Right atrium auricular region (tissue), 2 donors: ENCODE measurements around the gene TTC39A. TPM values are rescaled to one million over a fixed set of nuclear protein-coding genes. Genes with fewer than 3 reads are reported as not detected.
A peak's percentile ranks its signal among the peaks of the same experiment; 100 is the strongest.

ENCODE experiments used
- DNase-seq: peaks from one replicate; pipeline ENCODE4 v3.0.0-alpha.2; 2019; ENCODE audit warnings: low spot score
- H3K27ac ChIP-seq, 2 donors: fragments of 200-600 bp; sonication (generic); 1 replicate in 1 of 2; 2 replicates in 1 of 2; pipeline ENCODE4 v1.5.1; 2016 to 2019
- H3K27me3 ChIP-seq, 2 donors: fragments of 200-600 bp; sonication (generic); one replicate each; pipeline versions ENCODE4 v1.5.1 to v1.6.0; 2017 to 2019
- H3K36me3 ChIP-seq: fragments of 200-600 bp; sonication (generic); one replicate; pipeline ENCODE4 v1.5.1; 2016
- H3K4me1 ChIP-seq, 2 donors: fragments of 200-600 bp; sonication (generic); one replicate each; pipeline versions ENCODE4 v1.5.1 to v1.6.0; 2017 to 2019
- H3K4me3 ChIP-seq, 2 donors: fragments of 200-600 bp; sonication (generic); 1 replicate in 1 of 2; 2 replicates in 1 of 2; pipeline ENCODE4 v1.5.1; 2017 to 2019; ENCODE audit warnings: mild to moderate bottlenecking in 1 of 2, moderate library complexity in 1 of 2
- H3K9me3 ChIP-seq, 2 donors: fragments of 200-600 bp; sonication (generic); one replicate each; pipeline ENCODE4 v1.5.1; 2019
- total RNA-seq, 2 donors: library from RNA; depleted of rRNA; stranded (reverse); fragments of >200 nt; gene quantifications; one replicate each; pipeline ENCODE4 v1.1.0, GENCODE V29; 2016
- TF ChIP-seq, protein P1 (sequence below), 2 donors: fragments of 200-600 bp; sonication (generic); IDR thresholded peaks; one replicate each; pipeline ENCODE4 v1.5.1; 2019; ENCODE audit warnings: antibody characterized with exemption in 2 of 2

Gene TTC39A
- total RNA-seq, 2 donors from 2014 or later: 14.9 to 33.7 TPM

DNA sequence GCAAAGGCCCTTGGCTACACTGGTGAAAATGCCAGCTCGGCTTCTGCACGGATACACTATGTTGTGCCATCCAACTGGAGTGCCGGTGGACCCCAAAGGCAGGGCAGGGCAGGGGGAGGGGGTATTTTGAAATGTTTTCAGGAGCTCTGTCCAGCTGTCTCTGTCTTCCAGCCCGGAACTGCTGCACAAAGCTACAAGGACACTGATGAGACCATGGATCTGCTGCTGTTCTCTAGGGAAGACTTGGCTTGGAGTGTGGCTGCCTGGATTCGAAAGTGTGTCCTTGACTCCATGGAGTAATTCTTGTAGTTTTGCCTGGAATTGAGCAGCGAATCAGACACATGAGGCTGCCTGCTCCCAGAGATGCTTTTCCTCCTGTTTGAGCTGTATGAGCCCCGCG lies 42.4 kb downstream of the TTC39A start:
- no peak for DNase-seq
- H3K27me3 ChIP-seq: no peaks in the 10 kb centered on the region
- H3K4me1 ChIP-seq: peaks cover 0 to 13% of the 10 kb centered on the region in 2 donors
- H3K27ac ChIP-seq: no peak overlapping the region
- no peaks in the 10 kb centered on the region for H3K36me3 ChIP-seq
- TF ChIP-seq, protein P1, sequence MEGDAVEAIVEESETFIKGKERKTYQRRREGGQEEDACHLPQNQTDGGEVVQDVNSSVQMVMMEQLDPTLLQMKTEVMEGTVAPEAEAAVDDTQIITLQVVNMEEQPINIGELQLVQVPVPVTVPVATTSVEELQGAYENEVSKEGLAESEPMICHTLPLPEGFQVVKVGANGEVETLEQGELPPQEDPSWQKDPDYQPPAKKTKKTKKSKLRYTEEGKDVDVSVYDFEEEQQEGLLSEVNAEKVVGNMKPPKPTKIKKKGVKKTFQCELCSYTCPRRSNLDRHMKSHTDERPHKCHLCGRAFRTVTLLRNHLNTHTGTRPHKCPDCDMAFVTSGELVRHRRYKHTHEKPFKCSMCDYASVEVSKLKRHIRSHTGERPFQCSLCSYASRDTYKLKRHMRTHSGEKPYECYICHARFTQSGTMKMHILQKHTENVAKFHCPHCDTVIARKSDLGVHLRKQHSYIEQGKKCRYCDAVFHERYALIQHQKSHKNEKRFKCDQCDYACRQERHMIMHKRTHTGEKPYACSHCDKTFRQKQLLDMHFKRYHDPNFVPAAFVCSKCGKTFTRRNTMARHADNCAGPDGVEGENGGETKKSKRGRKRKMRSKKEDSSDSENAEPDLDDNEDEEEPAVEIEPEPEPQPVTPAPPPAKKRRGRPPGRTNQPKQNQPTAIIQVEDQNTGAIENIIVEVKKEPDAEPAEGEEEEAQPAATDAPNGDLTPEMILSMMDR (IDR thresholded peaks at IDR 0.05): no peak
- no peak overlapping the region for H3K4me3 ChIP-seq
- no peaks in the 10 kb centered on the region for H3K9me3 ChIP-seq

DNA sequence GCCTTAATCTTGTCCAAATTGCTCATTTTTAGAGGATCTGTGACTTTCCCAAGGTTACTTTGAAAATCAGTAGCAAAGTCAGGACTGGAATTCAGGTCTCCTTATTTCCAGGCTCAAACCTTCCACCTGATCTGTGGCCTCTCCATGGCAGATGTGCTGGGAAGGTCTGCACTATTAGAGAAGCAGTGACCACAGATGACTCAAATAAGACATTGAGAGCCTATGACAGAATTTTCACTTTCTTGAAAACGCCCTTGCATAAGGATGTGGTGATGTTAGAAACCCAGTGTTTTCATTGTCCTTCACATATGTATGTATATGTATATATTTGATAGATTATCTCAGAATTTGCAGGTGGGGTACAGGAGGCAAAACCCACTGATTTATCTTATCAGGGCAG lies 45.3 kb downstream of the TTC39A start:
- Histone ChIP-seq H3K36me3 (no peaks in the 10 kb centered on the region), H3K4me1 (peaks cover 0 to 13% of the 10 kb centered on the region in 2 donors), H3K4me3 (no peak overlapping the region), H3K27me3 (no peaks in the 10 kb centered on the region), H3K9me3 (no peaks in the 10 kb centered on the region), H3K27ac (no peak overlapping the region)
- TF ChIP-seq, protein P1 (IDR thresholded peaks at IDR 0.05): no peak
- DNase-seq: no peak

DNA sequence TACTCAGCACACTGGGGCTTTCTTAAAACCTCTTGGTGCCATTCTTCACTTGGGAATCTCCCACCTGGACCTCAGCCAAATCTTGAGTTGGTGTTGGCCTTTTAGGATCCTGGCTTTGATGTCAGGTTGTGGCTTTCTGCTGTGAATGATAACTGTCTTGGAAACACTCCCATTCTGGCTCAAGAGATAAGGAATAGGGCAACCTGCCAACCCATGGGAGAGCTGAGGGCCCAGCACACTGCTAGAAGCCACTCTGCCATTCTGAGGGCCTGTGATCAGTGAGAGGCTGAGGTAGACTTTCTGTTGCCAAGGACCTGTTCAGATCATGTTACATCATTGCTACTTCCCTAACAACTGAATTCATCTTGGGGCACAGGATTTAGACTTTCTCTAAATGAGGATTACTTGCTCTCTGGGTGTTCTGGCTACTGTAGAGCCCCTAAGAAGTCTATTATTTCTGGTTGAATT lies 45.8 kb downstream of the TTC39A start:
- TF ChIP-seq, protein P1 (IDR thresholded peaks at IDR 0.05): no peak
- no peaks in the 10 kb centered on the region for H3K9me3 ChIP-seq
- peaks cover 3% of the 10 kb centered on the region for H3K36me3 ChIP-seq
- no peak overlapping the region for H3K27ac ChIP-seq
- no peak overlapping the region for H3K4me3 ChIP-seq
- DNase-seq: peak; percentile 53
- peaks cover 0 to 13% of the 10 kb centered on the region in 2 donors for H3K4me1 ChIP-seq
- H3K27me3 ChIP-seq: no peaks in the 10 kb centered on the region

- Histone ChIP-seq H3K36me3 (peaks cover 6% of the 10 kb centered on the region), H3K9me3 (no peaks in the 10 kb centered on the region), H3K27ac (no peak overlapping the region), H3K4me3 (no peak overlapping the region), H3K4me1 (peaks cover 0 to 13% of the 10 kb centered on the region in 2 donors), H3K27me3 (no peaks in the 10 kb centered on the region)
- TF ChIP-seq, protein P1 (IDR thresholded peaks at IDR 0.05): no peak
- no peak for DNase-seq
Observed at GRCh38 chr1:51283979-51284378, 46.4 kb downstream of the TTC39A start.

DNA sequence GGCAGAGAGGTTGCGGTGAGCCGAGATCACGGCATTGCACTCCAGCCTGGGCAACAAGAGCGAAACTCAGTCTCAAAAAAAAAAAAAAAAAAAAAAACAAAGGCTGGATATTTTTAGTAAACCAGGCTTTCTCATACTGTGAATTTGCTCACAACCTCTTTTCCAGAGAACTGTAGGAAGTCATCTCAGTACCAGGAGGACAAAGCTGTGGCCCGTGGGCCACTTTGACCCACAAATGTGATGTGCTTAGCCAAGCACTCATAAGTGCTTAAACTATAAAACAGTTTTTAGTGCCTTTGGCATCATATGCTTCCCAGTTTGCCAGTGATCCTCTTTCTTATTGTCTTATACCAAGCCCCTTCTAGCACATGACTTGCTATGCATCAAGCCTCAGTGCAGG lies 47.8 kb downstream of the TTC39A start:
- Histone ChIP-seq H3K36me3 (peaks cover 6% of the 10 kb centered on the region), H3K4me1 (peaks cover 0 to 13% of the 10 kb centered on the region in 2 donors), H3K27ac (no peak overlapping the region), H3K4me3 (no peak overlapping the region), H3K27me3 (no peaks in the 10 kb centered on the region), H3K9me3 (no peaks in the 10 kb centered on the region)
- TF ChIP-seq, protein P1 (IDR thresholded peaks at IDR 0.05): no peak
- peak; percentile 34 for DNase-seq

DNA sequence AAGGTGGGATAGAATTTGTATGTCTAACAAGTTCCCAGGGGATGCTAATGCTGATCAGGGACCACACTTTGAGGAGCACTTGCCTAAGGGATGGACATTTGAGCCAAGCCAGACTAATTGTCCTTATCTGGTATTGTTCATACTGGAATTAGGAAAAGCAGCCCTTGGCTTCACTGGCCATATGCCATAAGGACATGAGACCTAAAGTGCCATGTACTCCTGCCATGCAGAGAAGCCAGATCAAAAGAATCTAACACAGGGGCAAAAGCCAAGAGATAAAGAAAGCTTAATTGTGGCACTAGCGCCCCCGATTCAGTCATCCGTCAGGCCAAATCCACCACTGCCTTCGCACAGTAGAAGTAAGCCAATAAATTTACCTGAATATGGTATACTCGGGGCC lies 48.6 kb downstream of the TTC39A start:
- TF ChIP-seq, protein P1 (IDR thresholded peaks at IDR 0.05): no peak
- Histone ChIP-seq H3K27me3 (no peaks in the 10 kb centered on the region), H3K27ac (no peak overlapping the region), H3K4me1 (peaks cover 0 to 13% of the 10 kb centered on the region in 2 donors), H3K9me3 (no peaks in the 10 kb centered on the region), H3K36me3 (peaks cover 6% of the 10 kb centered on the region), H3K4me3 (no peak overlapping the region)
- peak; percentile 54 for DNase-seq
